Measurements from ENCODE around the gene SDF4. TPM values are rescaled to one million over a fixed set of nuclear protein-coding genes. Genes with fewer than 3 reads are reported as not detected.

SDF4 gene
- total and polyA plus RNA-seq, 2 of the 8 experiments (the other 6 are each of a cell fraction or from before 2014, with no cell fraction given): 45.5 to 75.6 TPM

GRCh38 chr1:1239614-1240347 is 8.0 kb upstream of the SDF4 start:
- TF ChIP-seq POLR2A (IDR thresholded peaks at IDR 0.05; ENCODE audit: control extremely low read depth in 1 of 2, low read depth in 2 of 2, low read length in 2 of 2) (0 out of 3 replicates have a peak, but pooled peaks of 1 of the 2 experiments have one; percentile 37), GABPA (IDR thresholded peaks at IDR 0.05; ENCODE audit: borderline replicate concordance, insufficient read depth, low read length) (no peak), EZH2 (IDR thresholded peaks at IDR 0.05; ENCODE audit: low read depth, low read length, severe bottlenecking) (no peak), CEBPB (IDR thresholded peaks at IDR 0.05; ENCODE audit: low read depth, low read length) (no peak), KDM1A (IDR thresholded peaks at IDR 0.05; ENCODE audit: borderline replicate concordance, low read length) (no peak), RBBP5 (IDR thresholded peaks at IDR 0.05; ENCODE audit: borderline replicate concordance, low read depth, low read length) (no peak), CBX5 (IDR thresholded peaks at IDR 0.05; ENCODE audit: low read depth, low read length) (no peak)
- no peak for FAIRE-seq
- Histone ChIP-seq H3K9ac (replicated peaks in 1 of 4; ENCODE audit: extremely low read depth in 1 of 4, low read depth in 3 of 4, low read length in 3 of 4) (no peak overlapping the region), H2AFZ (ENCODE audit: low read length) (no peak overlapping the region), H3K14ac (ENCODE audit: insufficient read length) (no peak overlapping the region), H2BK15ac (ENCODE audit: low read length) (no peak overlapping the region), H3K23me2 (ENCODE audit: low read depth, low read length) (no peaks in the 10 kb centered on the region), H3K79me2 (ENCODE audit: control insufficient read depth in 1 of 2, insufficient read depth in 2 of 2, low read length in 2 of 2) (no peaks in the 10 kb centered on the region), H3K4me2 (ENCODE audit: insufficient read depth in 1 of 2, low read depth in 2 of 2, low read length in 2 of 2) (no peak overlapping the region), H3K4me1 (replicated peaks in 1 of 4; ENCODE audit: control insufficient read depth in 3 of 4, insufficient read depth in 4 of 4, low read length in 3 of 4) (peaks cover 0 to 6% (median 2%) of the 10 kb centered on the region in 4 experiments; a peak in 2 of 7 replicates), H2BK120ac (replicated peaks; ENCODE audit: low read depth, low read length) (no peak overlapping the region), H3K18ac (ENCODE audit: extremely low read depth, low read length) (no peak overlapping the region), H3K4me3 (ENCODE audit: extremely low read depth in 1 of 4, insufficient read depth in 2 of 4, low read depth in 3 of 4, low read length in 4 of 4) (no peak overlapping the region), H4K91ac (replicated peaks; ENCODE audit: insufficient read length, low read length) (no peak overlapping the region), H3K23ac (ENCODE audit: insufficient read length) (no peak overlapping the region), H3K27me3 (replicated peaks in 1 of 4; ENCODE audit: control insufficient read depth in 3 of 4, extremely low read depth in 1 of 4, insufficient read depth in 3 of 4, low read length in 3 of 4) (no peaks in the 10 kb centered on the region; a peak in 2 of 7 replicates), H3K79me1 (ENCODE audit: low read depth, low read length) (no peaks in the 10 kb centered on the region), H3K36me3 (ENCODE audit: control insufficient read depth in 2 of 4, insufficient read depth in 4 of 4, low read length in 3 of 4) (no peaks in the 10 kb centered on the region), H4K20me1 (replicated peaks in 1 of 2; ENCODE audit: control insufficient read depth in 1 of 2, insufficient read depth in 2 of 2, low read length in 2 of 2) (peaks cover 4 to 9% of the 10 kb centered on the region in 2 experiments), H3K9me3 (ENCODE audit: insufficient read depth in 2 of 2, low read depth in 1 of 2, low read length in 1 of 2) (no peaks in the 10 kb centered on the region), H3K56ac (replicated peaks; ENCODE audit: insufficient read length, low read depth, low read length) (no peak overlapping the region), H2AK5ac (ENCODE audit: low read depth, low read length) (no peak overlapping the region), H2BK5ac (ENCODE audit: low read depth, low read length) (no peak overlapping the region), H3K27ac (ENCODE audit: low read depth, low read length) (no peak overlapping the region), H3K4ac (replicated peaks; ENCODE audit: insufficient read length, low read depth, low read length) (no peak overlapping the region), H4K8ac (ENCODE audit: extremely low read depth, insufficient read depth, low read length) (no peak overlapping the region), H2BK20ac (ENCODE audit: low read length) (no peak overlapping the region), H2BK12ac (ENCODE audit: low read depth, low read length) (no peak overlapping the region), H4K5ac (ENCODE audit: insufficient read length, low read depth, low read length) (no peak overlapping the region)
- CTCF ChIA-PET (ENCODE audit: partially characterized antibody): interaction anchor here (0.8 to 1.4 kb wide), 9 partner anchors 9 to 117 kb away, joined by 3 to 5 read pairs (median 3); no protein-coding TSS in a partner anchor
- no peak for DNase-seq (ENCODE audit: low read depth in 1 of 2, low spot score in 2 of 2)
- 89% methylated on average over 16 of the region's 30 CpGs; no CpG with 5 or more reads in 1 of the 2 experiments for WGBS, 2 experiments (ENCODE audit: extremely low coverage in 1 of 2, insufficient coverage in 1 of 2, insufficient read length in 1 of 2, insufficient replicate concordance in 2 of 2, low coverage in 1 of 2, low lambda C conversion rate in 2 of 2, missing lambda C conversion rate in 1 of 2)
- POLR2A ChIA-PET (ENCODE audit: partially characterized antibody): interaction anchor here (0.9 to 1.3 kb wide), 4 partner anchors 9 to 160 kb away, joined by 3 to 8 read pairs (median 6); no protein-coding TSS in a partner anchor

All from H1 (cell line).